ENCODE data around the gene SOS2. TPM values are rescaled to one million over a fixed set of nuclear protein-coding genes. Genes with fewer than 3 reads are reported as not detected.
A peak's percentile ranks its signal among the peaks of the same experiment; 100 is the strongest.

SOS2 gene
- total and polyA plus RNA-seq, 3 experiments from 2014 or later, result 16.5 to 20.2 (median 18.4) TPM

- no peak for DNase-seq
- ChIA-PET POLR2A (interaction anchor here (0.6 kb wide), 2 partner anchors 435 to 651 kb away, joined by 3 to 4 read pairs; partner anchors contain the start of gene POLE2), CTCF (interaction anchor here (1.4 kb wide), 1 partner anchor 261 kb away, joined by 4 read pairs; no protein-coding TSS in a partner anchor)
- Histone ChIP-seq H3K27ac (ENCODE audit: low read depth, low read length) (no peak overlapping the region), H3K9me3 (ENCODE audit: low read length) (no peaks in the 10 kb centered on the region), H3K36me3 (ENCODE audit: insufficient read depth, low read length) (peaks cover 4% of the 10 kb centered on the region), H3K4me1 (ENCODE audit: insufficient read depth, low read length) (no peaks in the 10 kb centered on the region), H3K27me3 (ENCODE audit: insufficient read depth, low read length, poor library complexity, severe bottlenecking) (no peaks in the 10 kb centered on the region), H3K4me3 (ENCODE audit: low read length) (no peak overlapping the region)
- Mint-ChIP-seq H3K36me3 (peaks cover 8 to 46% (median 12%) of the 10 kb centered on the region in 3 donors), H3K4me1 (no peaks in the 10 kb centered on the region), H3K9me3 (no peaks in the 10 kb centered on the region), H3K4me3 (no peak overlapping the region), H3K27me3 (no peaks in the 10 kb centered on the region), H3K27ac (peak overlapping the region in 2 of 8 donors; percentile 1 to 16)
Observed at GRCh38 chr14:50123062-50123461, 108.3 kb downstream of the SOS2 start.

- no peak overlapping the region for H3K27ac ChIP-seq (ENCODE audit: low read depth, low read length)
- Mint-ChIP-seq H3K27me3 (no peaks in the 10 kb centered on the region), H3K4me1 (no peaks in the 10 kb centered on the region)
Observed at GRCh38 chr14:50122291-50122690, 109.1 kb downstream of the SOS2 start.

GRCh38 chr14:50121486-50121885 lies 109.9 kb downstream of the SOS2 start:
- CTCF ChIA-PET, result interaction anchor here (1.4 kb wide), 1 partner anchor 260 kb away, joined by 4 read pairs; no protein-coding TSS in a partner anchor
- H3K4me3 Mint-ChIP-seq, result no peak overlapping the region
- Histone ChIP-seq H3K27me3 (ENCODE audit: insufficient read depth, low read length, poor library complexity, severe bottlenecking) (no peaks in the 10 kb centered on the region), H3K27ac (ENCODE audit: low read depth, low read length) (no peak overlapping the region), H3K4me1 (ENCODE audit: insufficient read depth, low read length) (peaks cover 6% of the 10 kb centered on the region), H3K4me3 (ENCODE audit: low read length) (no peak overlapping the region), H3K9me3 (ENCODE audit: low read length) (no peaks in the 10 kb centered on the region), H3K36me3 (ENCODE audit: insufficient read depth, low read length) (peaks cover 6% of the 10 kb centered on the region)
- no peak for DNase-seq
- peaks cover 5 to 7% (median 6%) of the 10 kb centered on the region in 3 donors for H3K4me1 Mint-ChIP-seq
- POLR2A ChIA-PET, result no interaction called here
- peaks cover 8 to 43% (median 9%) of the 10 kb centered on the region in 3 donors for H3K36me3 Mint-ChIP-seq
- no peaks in the 10 kb centered on the region for H3K9me3 Mint-ChIP-seq
- H3K27ac Mint-ChIP-seq, result peak overlapping the region in 3 of 8 donors; percentile 15 to 42 (median 21)
- no peaks in the 10 kb centered on the region for H3K27me3 Mint-ChIP-seq

More at GRCh38 chr14:50122291-50122690, 109.1 kb downstream of the SOS2 start:
- Mint-ChIP-seq H3K4me3 (no peak overlapping the region), H3K9me3 (no peaks in the 10 kb centered on the region), H3K36me3 (peaks cover 8 to 44% (median 10%) of the 10 kb centered on the region in 3 donors), H3K27ac (peak overlapping the region in 2 of 8 donors; percentile 5 to 42)
- ChIA-PET POLR2A (no interaction called here), CTCF (interaction anchor here (1.4 kb wide), 1 partner anchor 261 kb away, joined by 4 read pairs; no protein-coding TSS in a partner anchor)
- no peak overlapping the region for H3K4me3 ChIP-seq (ENCODE audit: low read length)
- no peaks in the 10 kb centered on the region for H3K4me1 ChIP-seq (ENCODE audit: insufficient read depth, low read length)
- no peaks in the 10 kb centered on the region for H3K27me3 ChIP-seq (ENCODE audit: insufficient read depth, low read length, poor library complexity, severe bottlenecking)
- no peaks in the 10 kb centered on the region for H3K9me3 ChIP-seq (ENCODE audit: low read length)
- no peak for DNase-seq
- H3K36me3 ChIP-seq (ENCODE audit: insufficient read depth, low read length), result peaks cover 6% of the 10 kb centered on the region

DNA sequence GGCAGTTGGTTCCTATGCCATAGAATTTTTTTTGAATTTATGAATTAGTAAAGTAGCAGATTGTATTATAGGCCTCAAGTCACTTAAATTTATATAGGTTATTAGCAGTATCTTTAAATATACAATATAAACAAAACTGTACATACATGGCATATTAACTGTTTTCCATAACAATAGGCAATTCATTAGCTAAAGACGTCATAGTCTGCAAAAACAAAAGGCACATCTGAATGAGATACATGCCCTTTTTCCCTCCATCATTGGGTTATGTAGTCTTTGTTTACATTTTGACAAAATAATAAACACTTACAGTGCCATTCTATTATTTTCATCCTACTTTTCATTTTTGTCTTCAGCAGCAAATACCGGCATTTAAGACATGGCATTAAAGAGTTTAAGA lies 113.9 kb downstream of the SOS2 start:
- H3K4me3 ChIP-seq (ENCODE audit: low read length), result no peak overlapping the region
- H3K27me3 ChIP-seq (ENCODE audit: insufficient read depth, low read length, poor library complexity, severe bottlenecking), result no peaks in the 10 kb centered on the region
- H3K27ac ChIP-seq (ENCODE audit: low read depth, low read length), result peak overlapping the region; percentile 78
- peaks cover 22 to 40% (median 28%) of the 10 kb centered on the region in 3 donors for H3K4me1 Mint-ChIP-seq
- no peaks in the 10 kb centered on the region for H3K9me3 Mint-ChIP-seq
- ChIA-PET CTCF (interaction anchor here (1.1 to 2.5 kb wide), 5 partner anchors 10 to 483 kb away, joined by 3 to 29 read pairs (median 8); partner anchors contain the start of genes DNAAF2, KLHDC2 and NEMF), POLR2A (interaction anchor here (0.7 to 2.5 kb wide), 6 partner anchors 18 to 497 kb away, joined by 3 to 24 read pairs (median 3); partner anchors contain the start of gene RPL36AL)
- H3K4me3 Mint-ChIP-seq, result peak overlapping the region in 1 of 7 donors; percentile 40
- peaks cover 17% of the 10 kb centered on the region for H3K36me3 ChIP-seq (ENCODE audit: insufficient read depth, low read length)
- peaks cover 4 to 49% (median 7%) of the 10 kb centered on the region in 3 donors for H3K36me3 Mint-ChIP-seq
- H3K27me3 Mint-ChIP-seq, result no peaks in the 10 kb centered on the region
- H3K4me1 ChIP-seq (ENCODE audit: insufficient read depth, low read length), result peaks cover 26% of the 10 kb centered on the region
- peak overlapping the region in 5 of 8 donors; percentile 17 to 94 (median 50) for H3K27ac Mint-ChIP-seq
- no peaks in the 10 kb centered on the region for H3K9me3 ChIP-seq (ENCODE audit: low read length)
- DNase-seq, result no peak

- no peaks in the 10 kb centered on the region for H3K27me3 Mint-ChIP-seq
- peak overlapping the region; percentile 78 for H3K27ac ChIP-seq (ENCODE audit: low read depth, low read length)
Observed at GRCh38 chr14:50116966-50117365, 114.4 kb downstream of the SOS2 start.

DNA sequence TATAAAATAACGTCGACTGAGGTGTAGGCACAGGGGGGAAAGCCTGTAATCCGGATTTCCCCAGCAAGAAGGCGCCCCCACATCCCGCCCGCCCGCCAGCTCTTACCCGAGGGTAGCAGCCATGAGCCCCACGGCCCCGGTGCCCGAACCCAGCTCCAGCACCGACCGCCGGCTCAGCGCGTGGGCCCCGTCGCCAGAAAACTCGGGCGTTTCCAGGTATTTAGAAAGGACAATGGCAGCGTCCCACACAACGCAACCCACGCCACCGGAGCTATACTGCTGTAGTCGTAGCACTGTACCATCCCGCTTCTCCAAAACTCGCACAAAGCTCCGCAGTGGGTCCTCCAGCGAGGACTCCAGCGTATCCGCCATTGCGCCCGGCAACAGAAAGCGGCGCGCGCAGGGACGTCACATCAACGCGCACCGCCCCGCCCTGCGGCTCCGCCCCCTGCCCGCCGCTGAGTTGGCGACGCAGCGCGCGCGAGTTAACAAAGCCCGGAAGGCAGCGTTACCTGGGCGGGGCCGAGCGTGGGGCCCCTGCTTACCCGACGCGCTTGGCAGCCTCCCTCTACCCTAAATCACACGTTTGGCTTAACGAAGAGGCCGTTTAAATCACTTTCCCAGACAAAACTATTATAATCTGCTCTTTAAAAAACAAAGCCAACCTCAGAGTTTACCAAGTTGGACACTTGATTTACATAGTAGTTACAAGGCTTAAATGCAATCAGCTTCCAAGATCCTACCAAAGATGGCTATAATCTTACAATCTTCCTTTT lies 115.0 kb downstream of the SOS2 start, which contains the start of gene VCPKMT:
Gene VCPKMT (minus strand): TSS at position 392 of the 776 bp plus-strand sequence. CDS start 20 bp downstream, at position 372.
- Mint-ChIP-seq H3K4me1 (peaks cover 23 to 42% (median 29%) of the 10 kb centered on the region in 3 donors), H3K36me3 (peaks cover 4 to 56% (median 7%) of the 10 kb centered on the region in 3 donors), H3K27me3 (no peaks in the 10 kb centered on the region), H3K4me3 (peak within 1 kb of the TSS; percentile 95 to 97 (median 97)), H3K27ac (peak within 1 kb of the TSS; percentile 94 to 99 (median 99)), H3K9me3 (no peaks in the 10 kb centered on the region)
- peaks cover 27% of the 10 kb centered on the region for H3K36me3 ChIP-seq (ENCODE audit: insufficient read depth, low read length)
- peak within 1 kb of the TSS; percentile 78 for H3K27ac ChIP-seq (ENCODE audit: low read depth, low read length)
- no peaks in the 10 kb centered on the region for H3K9me3 ChIP-seq (ENCODE audit: low read length)
- ChIA-PET POLR2A (interaction anchor here (0.5 to 2.5 kb wide), 13 partner anchors 19 to 496 kb away, joined by 3 to 24 read pairs (median 4); partner anchors contain the start of genes KLHDC2, NEMF and RPL36AL), CTCF (interaction anchor here (0.8 to 2.5 kb wide), 12 partner anchors 54 to 482 kb away, joined by 3 to 29 read pairs (median 4); partner anchors contain the start of genes DNAAF2, KLHDC2 and NEMF)
- peak within 1 kb of the TSS; percentile 40 for H3K4me3 ChIP-seq (ENCODE audit: low read length)
- no peaks in the 10 kb centered on the region for H3K27me3 ChIP-seq (ENCODE audit: insufficient read depth, low read length, poor library complexity, severe bottlenecking)
- peaks cover 26% of the 10 kb centered on the region for H3K4me1 ChIP-seq (ENCODE audit: insufficient read depth, low read length)
- DNase-seq, result peak; percentile 93 to 97 (median 96)

More at GRCh38 chr14:50116966-50117365, 114.4 kb downstream of the SOS2 start:
- Mint-ChIP-seq H3K9me3 (no peaks in the 10 kb centered on the region), H3K27ac (peak overlapping the region; percentile 94 to 99 (median 99)), H3K36me3 (peaks cover 4 to 53% (median 7%) of the 10 kb centered on the region in 3 donors), H3K4me3 (peak overlapping the region; percentile 95 to 97 (median 97)), H3K4me1 (peaks cover 22 to 40% (median 28%) of the 10 kb centered on the region in 3 donors)
- Histone ChIP-seq H3K27me3 (ENCODE audit: insufficient read depth, low read length, poor library complexity, severe bottlenecking) (no peaks in the 10 kb centered on the region), H3K4me1 (ENCODE audit: insufficient read depth, low read length) (peaks cover 26% of the 10 kb centered on the region), H3K4me3 (ENCODE audit: low read length) (peak overlapping the region; percentile 40), H3K36me3 (ENCODE audit: insufficient read depth, low read length) (peaks cover 22% of the 10 kb centered on the region), H3K9me3 (ENCODE audit: low read length) (no peaks in the 10 kb centered on the region)
- POLR2A ChIA-PET, result interaction anchor here (0.7 to 2.5 kb wide), 9 partner anchors 19 to 497 kb away, joined by 3 to 24 read pairs (median 3); partner anchors contain the start of genes KLHDC2, NEMF and RPL36AL
- no peak for DNase-seq
- CTCF ChIA-PET, result interaction anchor here (0.8 to 2.5 kb wide), 10 partner anchors 10 to 482 kb away, joined by 3 to 29 read pairs (median 5); partner anchors contain the start of genes DNAAF2, KLHDC2 and NEMF

DNA sequence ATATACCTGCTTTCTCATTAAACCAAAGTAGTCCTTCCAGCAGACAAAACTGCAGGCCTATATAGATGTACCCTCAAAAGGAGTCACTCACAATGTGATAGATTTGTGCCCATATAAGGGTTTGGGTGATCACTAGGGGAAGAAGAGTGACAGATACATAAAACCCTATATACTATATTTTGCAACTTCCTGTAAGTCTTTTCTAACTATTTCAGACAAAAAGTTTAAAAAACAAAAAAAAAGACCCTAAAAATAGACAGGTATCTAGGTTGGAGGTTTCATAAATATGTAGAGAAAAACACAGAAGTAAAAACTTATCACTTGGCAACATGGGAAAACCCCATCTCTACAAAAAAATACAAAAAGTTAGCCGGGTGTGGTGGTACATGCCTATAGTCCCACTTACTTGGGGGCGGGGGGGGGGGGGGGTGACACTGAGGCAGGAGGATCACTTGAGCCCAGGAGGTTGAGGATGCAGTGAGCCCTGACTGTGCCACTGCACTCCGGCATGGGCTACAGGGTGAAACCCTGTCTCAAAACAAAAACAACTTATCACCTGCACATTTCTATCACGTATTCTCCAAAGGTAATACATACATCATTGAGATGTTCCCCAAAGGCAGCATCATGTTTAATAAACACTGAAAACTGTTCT lies 117.9 kb downstream of the SOS2 start:
- Mint-ChIP-seq H3K27ac (peak overlapping the region; percentile 7 to 82 (median 61)), H3K9me3 (no peaks in the 10 kb centered on the region), H3K36me3 (peaks cover 3 to 75% (median 11%) of the 10 kb centered on the region in 3 donors), H3K4me3 (peak overlapping the region in 3 of 7 donors; percentile 24 to 54 (median 51)), H3K4me1 (peaks cover 24 to 50% (median 37%) of the 10 kb centered on the region in 3 donors), H3K27me3 (no peaks in the 10 kb centered on the region)
- DNase-seq, result no peak
- H3K36me3 ChIP-seq (ENCODE audit: insufficient read depth, low read length), result peaks cover 37% of the 10 kb centered on the region
- ChIA-PET CTCF (interaction anchor here (0.6 to 4.9 kb wide), 10 partner anchors 31 to 261 kb away, joined by 3 to 19 read pairs (median 4); partner anchors contain the start of gene NEMF), POLR2A (no interaction called here)
- no peak overlapping the region for H3K4me3 ChIP-seq (ENCODE audit: low read length)
- no peak overlapping the region for H3K27ac ChIP-seq (ENCODE audit: low read depth, low read length)
- peaks cover 26% of the 10 kb centered on the region for H3K4me1 ChIP-seq (ENCODE audit: insufficient read depth, low read length)
- no peaks in the 10 kb centered on the region for H3K9me3 ChIP-seq (ENCODE audit: low read length)
- no peaks in the 10 kb centered on the region for H3K27me3 ChIP-seq (ENCODE audit: insufficient read depth, low read length, poor library complexity, severe bottlenecking)

Data from CD8-positive, alpha-beta memory T cell (primary cell).